NCI-H446 treated with DMSO at 0.1 percent for 48 hours (cell line): ENCODE results near the gene PPM1A.

Experiments used
- DNase-seq: peaks from one replicate; lab custom pipeline; 2025; lab: John Stamatoyannopoulos, UW

Gene PPM1A

DNA sequence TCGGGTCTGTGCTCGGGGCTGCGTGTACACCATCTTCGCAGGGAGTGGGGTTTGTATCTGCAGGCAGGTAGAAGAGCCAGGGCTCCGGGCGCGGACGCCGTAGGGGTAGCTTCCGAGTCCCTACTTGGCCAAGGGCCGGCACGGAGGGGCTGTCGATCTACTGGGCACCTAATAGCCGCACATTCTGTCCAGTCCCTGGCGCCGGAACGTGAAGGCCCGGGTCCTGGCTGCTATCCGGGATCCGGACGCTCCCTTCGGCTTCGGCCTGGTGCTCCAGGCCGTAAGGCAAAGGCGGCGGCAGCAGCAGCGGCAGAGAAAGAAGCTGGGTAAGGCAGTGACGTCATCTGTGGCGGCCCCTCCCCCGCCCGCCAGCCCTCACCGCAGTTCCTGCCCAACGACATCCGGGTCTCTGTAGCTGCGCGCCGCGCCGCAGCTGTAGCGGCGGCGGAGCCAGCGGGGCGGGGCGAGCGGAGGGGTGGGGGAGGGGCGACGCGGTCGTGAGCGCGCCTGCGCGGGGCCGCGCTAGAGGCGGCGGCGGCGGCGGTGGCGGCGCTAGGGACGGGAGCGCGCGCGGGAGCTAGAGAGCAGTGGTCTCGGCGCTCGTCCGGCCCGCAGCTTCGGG, at the start of gene PPM1A:
Gene PPM1A, plus strand, starts transcription at position 525 of the 622 bp plus-strand sequence. CDS start 33,483 bp downstream, outside the sequence.
- peak; percentile 90 for DNase-seq

DNA sequence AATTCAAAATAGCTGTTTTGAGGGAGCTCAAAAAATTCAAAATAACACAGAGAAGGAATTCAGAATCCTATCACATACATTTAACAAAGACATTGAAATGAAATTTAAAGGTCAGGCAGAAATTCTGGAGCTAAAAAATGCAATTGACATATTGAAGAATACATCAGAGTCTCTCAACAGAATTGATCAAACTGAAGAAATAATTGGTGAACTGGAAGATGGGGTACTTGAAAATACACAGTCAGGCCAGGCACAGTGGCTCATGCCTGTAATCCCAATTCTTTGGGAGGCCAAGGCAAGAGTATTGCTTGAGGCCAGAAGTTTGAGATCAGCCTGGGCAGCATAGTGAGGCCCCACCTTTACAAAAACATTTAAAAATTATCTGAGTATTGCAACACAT, 49.7 kb upstream of the PPM1A start:
- DNase-seq: no peak

DNA sequence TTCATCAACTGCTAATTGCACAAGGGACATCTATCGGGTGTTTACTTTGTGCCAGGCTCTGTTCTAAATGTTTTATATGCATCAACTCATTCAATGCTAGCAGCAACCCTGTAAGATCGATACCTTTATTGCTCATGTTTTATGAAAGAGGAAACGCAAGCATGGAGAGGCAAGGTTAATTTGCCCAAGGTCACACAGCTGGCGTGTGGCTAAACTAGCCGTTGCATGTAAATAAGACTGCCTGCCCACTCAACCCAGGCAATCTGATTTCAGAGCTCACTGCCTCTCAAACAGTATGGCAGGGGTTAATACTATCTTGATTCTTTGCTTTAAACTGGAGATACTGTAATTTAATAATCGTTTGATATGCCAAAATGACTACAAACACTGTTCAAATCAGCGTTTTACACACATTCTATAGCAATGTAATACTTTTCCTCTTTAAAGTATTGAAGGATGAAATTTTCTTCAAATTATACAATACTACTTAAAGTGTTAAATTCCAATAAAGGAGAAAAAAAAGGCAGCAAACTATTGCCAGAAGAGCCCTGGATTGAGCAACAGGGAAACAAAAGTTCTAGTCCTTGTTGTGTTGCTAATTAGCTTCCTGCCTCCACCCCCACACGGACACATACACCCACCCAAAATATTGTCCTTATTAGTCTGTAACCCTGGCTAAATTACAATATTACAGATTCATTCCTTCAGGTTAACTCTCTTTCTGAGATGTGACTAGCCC, 44.7 kb upstream of the PPM1A start:
- DNase-seq: no peak

DNA sequence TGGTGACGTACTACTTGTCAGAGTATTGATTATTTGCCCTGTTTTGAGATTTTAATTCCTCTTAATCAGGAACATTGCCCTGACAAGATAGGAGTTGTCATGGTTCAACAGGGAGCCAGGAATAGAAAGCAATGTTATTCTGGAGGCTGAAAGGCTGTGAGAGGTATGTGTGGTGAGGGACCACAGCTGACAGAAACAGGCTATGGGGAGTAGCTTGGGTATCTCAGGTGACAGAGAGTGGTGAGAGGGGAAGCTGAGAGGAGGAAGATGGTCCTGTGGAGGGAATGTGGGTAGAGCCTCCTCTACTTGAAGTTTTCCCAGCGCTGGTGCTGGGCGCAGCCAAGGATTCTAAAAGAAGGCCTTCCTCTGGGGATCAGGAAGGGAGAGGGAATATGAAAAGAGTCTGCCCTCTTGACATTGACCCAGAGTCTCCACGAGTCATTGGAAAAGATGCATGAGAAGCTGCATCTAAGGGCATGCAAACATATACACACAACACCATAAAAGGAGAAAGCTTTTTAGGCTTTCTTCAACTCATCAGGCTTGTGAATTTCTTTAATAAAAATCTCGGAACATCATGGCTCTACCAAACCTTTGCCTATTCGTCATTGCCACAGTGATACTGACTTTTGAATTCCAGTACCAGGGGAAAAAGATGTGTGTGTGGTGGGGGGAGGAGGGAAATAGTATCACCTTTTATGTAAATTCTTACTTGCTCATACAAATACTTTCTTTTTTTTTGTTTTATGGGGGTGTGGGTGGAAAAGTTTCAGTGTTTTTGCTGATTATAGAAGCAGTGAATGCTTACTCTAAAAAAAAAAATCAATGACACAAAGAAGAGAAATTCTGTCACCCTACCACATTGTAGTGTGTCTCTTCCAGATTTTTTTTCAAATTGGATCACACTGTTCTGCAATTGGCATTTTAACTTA, 43.9 kb upstream of the PPM1A start:
- no peak for DNase-seq

DNA sequence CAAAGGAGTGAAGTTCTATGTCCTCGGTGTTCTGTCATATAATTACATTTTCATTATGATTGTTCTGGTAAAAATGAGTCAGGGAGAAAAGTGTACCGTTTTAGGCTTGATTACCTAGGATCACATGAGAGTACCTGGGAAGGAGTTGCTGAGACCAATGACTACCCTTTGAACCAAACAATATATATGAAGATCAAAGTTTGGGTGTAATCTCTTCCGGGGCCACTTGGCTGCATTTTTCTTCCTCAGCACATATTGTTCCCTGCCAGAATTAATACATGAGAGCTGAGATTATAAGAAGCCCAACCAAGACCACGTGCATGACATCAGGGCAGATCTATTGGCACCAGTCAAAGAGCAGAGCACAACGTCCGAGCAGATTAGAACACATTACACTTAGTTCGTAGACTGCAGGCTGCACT, 42.8 kb upstream of the PPM1A start:
- DNase-seq: no peak

DNA sequence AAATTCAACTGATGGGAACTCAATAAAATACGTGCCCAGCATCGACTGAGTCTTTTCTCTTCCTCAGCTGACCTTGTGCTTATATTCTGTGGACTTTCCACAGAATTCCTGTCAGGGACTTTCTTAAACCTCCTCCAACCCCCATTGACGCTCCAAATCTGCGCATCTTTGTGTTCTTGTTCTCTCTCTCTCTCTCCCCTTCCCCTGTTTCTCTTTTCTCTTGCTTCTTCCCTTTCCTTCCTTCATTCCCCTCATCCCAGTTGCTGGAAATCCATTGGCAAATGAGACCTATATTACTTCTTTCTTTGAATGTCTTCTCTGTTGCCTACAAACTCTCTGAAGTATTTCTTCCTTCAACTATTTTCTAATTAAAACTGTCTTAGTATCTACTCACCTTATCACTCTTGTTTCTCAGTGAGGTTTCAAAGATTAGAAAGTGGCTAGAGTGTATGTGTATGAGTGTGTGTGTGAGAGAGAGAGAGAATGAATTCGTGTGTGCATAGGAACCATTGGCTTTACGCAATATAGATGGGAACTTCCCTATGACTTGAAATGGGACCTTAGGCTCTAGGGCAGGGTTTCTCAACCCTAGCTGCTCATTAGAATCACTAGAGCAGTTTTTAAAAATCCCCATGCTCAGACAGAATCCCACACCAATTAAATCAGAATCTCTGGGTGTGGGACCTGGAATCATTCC, 42.0 kb upstream of the PPM1A start:
- no peak for DNase-seq

DNA sequence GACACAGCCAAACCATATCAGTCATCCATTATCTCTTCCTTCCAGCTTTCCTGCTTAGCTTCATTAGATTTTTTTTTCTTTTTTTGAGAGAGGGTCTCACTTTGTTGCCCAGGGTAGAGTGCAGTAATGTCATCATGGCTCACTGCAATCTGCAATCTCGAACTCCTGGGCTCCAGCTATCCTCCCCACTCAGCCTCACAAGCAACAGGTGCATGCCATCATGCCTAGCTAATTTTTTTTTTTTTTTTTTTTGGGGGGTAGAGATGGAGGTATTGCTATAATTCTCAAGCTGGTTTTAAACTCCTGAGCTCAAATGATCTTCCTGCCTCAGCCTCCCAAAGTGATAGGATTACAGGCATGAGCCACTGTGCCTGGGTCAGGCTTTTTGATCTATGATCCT, 38.3 kb upstream of the PPM1A start:
- DNase-seq: no peak

DNA sequence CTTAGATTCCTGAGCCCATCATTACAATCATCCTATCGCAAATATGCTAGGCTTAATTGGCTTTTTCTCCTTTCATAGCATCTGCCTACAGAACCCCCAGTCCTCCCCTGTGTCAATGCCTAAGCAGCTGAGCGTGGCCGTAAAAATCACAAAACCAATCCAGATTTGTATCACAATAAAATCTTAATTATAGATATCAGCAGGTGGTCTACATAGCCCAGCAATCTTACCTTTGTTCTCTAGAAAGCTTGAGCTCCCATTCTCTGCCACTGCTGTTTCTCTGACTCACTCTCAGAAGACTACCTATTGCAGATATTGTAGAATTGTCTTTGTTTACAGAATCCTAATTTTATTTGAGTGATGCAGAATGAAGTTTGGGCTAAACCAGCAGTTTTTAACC, 37.9 kb upstream of the PPM1A start:
- no peak for DNase-seq

DNA sequence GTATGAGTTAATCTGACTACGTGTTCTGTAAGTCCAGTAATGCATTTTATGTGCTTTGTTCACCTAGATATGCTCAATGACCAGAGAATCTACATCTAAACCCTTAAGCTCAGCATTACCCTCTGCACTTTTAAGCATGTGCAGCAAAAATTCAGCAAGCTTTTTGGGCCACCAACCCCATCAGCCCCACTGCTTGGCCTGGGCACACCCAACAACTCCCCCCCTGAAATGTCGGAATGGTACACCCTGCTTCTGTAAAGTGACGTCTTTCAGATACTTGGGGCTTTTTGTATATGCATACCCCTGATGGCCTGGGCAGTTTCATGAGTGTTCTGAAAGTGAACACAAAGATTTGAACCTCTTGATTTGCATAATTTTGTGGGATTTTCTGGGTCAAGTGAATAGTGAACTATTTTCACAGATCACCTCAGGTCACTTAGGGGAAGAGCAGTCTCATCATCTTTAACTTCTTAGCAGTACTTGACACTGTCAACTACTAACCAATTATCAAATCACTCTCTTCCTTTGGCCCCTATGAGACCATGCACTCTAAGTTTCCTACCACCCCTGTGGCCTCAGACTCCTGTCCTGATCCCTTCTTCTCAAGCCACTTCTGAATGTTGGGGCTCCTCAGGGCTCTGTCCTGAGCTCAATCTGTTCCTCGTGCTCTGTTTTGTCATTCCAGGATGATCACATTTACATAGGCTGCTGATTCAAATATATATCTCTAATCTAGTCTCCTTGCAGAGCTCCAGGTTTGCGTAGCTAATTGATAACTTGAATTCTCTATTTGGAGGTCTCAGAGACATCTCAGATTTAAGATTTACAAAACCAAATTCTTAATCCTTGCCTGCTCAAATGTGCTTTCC, 36.3 kb upstream of the PPM1A start:
- DNase-seq: no peak

DNA sequence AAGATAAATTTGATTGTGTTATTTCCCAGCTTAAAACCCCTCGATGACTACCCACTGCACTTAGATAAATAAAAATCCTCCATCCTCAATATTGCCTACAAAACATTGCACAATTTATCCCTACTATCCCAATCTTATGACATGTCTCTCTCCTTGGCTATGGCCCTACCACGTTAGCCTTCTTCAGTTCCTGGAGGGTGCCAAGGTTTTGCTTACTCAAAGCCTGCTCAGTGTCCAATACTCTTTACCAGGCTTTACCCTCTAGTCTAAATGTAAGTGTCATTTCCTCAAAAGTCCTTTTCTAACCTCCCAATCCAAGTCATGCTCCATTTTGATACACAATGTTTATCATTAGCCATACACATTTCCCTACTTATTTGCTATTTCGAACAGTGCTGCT, 35.0 kb upstream of the PPM1A start:
- no peak for DNase-seq

DNA sequence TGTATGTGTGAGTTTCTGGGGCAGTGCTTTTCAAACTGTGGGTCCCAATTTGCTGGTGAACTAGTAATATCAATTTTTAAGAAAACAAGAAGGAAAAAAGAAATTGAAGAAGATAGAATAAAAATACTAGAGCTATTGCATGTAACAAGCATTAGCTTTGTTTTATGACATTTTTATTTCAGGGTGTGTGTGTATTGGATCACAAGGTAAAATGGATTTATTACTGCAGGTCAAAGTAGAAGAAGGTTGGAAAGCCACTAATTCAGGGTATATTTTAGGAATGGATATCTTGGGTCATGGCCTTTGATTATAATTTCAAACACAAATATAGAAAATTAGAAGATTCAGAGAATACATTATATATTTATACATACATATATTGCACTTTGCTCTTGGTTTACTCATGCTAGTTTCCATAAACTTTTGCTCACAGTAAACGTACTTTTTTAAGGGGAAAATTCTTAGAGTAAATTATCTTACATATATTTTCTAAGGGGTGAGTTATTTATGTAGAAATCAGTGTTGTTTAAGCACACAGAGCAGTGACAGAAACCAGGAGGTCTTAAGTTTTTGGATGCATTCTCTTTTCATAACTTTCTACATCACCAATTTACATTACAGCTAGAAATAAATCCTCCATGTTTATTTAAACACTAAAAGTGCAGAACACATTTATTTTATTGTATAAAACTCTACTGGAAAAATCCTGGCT, 34.5 kb upstream of the PPM1A start:
- no peak for DNase-seq

DNA sequence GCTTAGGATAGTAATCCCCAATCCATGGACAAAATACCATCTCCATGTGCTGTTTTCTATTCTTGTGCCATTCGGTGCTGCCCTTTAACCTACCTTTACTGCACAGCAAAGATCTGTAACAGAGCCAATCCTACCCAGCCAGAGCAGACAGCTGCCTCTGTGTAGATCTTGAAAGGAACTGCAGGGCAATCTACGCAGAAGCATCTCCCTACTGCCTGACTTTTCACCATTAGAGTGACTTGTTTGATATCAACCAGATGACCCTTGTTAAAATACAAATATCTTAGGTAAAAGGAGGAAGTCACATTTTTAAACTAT, 33.9 kb upstream of the PPM1A start:
- no peak for DNase-seq

DNA sequence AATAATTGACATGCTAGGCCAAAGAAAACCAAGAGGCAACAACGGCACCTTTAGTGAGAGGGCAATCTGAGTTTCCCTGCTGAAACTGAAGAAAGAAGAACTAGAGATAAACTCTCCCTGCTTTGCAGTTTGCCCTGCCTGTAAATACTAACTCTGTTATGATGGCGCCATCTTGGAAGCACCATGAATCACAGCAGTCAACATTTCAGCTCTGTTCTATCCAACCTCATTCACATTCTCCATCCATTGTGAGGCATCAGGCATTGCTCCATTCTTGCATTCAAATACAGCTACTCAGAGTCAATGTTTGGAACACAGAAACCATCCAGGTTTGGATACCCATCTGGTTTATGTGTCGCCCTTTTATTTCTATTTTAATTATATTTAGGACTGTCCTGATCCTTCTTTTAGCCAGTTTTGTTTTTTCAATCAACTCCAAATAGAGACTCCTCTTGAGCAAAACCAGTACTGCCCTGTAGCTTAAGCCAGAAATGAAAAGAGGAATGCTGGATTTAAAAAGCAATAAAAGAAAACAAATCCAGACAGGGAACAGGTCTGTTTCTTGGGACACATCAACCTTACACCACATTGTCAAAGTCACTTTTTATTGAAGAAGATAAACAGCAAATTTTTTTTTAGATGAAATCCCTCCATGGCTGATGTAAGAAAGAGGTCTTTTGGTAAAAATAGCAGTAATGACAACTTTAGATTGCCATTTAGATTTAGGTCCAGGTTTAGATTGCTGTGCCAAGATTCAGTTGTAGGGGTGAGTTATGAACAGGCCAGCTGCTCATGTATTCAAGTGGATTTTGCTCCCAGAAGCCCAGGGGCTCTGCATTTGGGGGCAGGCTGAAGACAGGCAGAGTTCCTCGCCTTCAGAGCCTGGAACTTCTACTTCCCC, 33.3 kb upstream of the PPM1A start:
- DNase-seq: no peak

DNA sequence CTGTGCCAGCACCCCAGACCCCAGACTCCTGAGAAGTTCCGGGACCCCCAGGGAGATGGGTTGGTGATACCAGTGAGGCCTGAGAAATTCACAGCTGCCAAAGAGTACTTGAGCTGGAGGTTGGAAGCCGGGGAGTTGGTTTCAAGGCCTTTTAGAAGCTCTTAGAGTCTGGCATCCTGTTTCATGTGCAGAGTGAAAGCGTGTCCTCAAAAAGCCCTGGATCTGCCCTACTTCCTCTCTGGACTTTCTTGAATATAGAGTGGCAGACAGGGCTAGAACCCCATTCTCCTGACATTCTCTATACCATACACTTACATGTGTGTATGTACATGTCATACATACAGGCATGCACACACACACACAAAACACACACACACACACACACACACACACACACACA, 31.3 kb upstream of the PPM1A start:
- no peak for DNase-seq

DNA sequence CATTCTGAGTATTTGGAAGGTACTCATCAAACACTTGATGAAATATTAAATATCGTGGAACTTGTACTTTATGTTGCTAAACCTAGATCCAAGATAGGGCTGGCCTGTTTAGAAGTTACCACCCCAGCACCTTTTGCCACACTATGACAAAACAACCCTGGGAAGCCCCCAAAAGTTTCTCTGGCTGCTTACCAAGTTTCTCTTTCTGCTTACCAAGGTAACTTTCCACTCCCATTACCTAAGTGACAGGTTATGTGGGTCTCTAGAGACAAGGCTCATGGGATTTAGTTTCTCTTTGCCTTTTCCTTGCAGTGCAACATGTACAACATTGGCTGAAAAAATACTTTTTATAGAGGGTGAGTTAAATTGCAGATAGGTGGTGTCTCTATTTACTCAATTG, 28.9 kb upstream of the PPM1A start:
- DNase-seq: no peak

DNA sequence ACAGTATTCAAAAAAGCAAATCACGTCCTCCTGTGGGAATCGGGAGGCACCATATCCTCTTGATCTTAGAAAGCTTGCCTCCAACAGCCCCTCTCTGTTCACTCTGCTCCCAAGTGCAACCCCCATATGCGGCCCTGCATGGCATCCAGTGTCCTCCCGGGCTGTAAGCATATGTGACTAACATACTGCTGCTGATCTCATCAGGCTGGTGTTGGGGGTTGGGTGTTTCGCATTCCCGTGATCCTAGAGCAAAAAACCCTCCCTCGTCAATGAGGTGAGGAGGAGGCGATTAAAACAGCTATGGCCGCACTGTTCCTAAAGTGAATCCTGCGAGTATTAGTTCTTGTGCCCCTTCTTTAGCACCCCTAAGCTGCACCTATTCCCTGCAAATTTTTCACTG, 28.1 kb upstream of the PPM1A start:
- DNase-seq: no peak

DNA sequence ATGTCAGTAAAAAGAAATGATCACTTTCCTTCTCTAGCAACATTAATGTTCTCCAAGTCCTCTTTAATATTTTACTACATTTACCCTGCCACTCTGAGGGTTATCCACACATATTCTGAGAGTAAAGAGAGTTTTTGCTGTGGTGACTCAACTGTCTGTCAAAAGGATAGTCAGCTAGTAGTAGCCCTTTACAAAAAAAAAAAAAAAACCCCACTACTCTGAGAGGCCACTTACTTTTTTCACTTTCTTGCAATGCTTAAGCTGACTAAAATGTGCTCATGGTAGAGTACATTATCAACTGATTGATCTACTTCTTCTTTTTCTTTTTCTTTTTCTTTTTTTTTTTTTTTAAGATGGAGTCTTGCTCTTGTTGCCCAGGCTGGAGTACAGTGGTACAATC, 27.6 kb upstream of the PPM1A start:
- no peak for DNase-seq

DNA sequence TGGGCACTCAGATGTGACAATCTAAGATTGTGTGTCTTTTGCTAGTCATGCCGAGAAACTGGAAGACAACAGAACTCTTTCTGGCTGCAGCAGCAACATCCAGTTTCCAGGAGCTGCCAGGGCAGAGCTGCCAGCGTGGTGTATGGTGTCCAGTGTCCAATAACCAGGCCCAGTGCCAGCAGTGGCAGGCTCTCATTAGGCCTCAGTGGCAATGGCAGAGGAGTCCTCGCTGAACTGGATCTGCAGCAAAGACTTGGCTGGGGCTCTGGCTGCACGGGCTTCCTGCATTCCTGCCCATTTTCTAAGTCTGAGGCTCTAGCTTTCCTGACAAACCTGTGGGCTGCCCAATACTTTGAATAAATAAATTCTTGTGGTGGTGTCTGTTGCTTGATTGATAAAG, 26.2 kb upstream of the PPM1A start:
- DNase-seq: peak; percentile 46

DNA sequence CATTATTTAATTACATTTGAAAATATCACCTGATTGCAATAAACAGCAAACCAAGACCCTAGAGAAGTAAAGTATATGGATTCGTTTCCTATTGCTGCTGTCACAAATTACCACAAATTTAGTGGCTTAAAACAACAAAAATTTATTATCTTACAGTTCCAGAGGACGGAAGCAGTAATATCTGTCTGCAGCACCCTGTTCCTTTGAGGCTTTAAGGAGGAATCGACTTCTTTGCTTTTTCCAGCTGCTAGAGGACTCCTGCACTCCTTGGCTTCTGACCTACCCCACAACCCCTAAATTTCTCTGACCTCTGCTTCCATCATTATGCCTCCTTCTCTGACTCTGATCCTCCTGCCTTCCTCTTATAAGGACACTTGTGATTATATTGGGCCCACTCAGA, 23.8 kb upstream of the PPM1A start:
- no peak for DNase-seq

DNA sequence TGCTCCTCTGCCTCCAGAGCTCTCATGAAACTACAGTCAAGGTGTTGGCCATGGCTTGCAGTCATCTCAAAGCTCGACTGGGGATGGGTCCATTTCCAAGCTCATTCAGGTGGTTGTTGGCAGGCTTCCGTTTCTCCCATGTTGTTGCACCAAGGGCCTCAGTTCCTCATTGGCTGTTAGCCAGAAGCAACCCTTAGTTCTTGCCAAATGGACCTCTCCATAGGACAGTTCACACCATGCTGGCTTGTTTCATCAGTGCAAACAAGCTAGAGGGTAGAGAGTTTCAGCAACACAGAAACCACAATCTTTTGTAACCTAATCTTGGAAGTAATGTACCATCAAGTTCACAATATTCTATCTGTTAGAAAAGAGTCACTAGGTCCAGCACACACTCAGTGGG, 22.7 kb upstream of the PPM1A start:
- no peak for DNase-seq
